ENCODE data around the gene LEUTX.
"Not testable (repeated sequence)": the region's sequence is repeated elsewhere in the genome, so short reads cannot be mapped to it uniquely, and the experiment has no call there.

The LEUTX gene, protein sequence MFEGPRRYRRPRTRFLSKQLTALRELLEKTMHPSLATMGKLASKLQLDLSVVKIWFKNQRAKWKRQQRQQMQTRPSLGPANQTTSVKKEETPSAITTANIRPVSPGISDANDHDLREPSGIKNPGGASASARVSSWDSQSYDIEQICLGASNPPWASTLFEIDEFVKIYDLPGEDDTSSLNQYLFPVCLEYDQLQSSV

DNA sequence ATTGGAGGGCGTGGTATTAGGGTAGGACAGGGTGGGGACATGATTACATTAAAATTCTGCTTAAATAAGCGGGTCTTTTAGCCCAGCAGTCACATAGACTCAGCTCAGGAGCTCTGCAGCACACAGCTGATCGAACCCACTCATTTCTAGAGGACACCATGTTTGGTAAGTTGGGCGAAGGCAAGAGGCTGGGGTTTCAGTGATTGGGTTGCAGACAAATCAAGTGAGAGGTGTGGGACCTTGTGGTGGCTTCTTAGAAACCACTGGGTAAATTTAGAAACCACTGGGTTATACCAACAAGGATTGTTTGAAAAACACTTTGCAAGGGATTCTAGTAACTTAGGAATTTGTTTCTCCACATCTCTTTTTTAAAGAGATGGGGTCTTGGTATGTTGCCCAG is at the start of gene LEUTX:
TSS of gene LEUTX (plus strand) at position 92 of the 400 bp plus-strand sequence. CDS start at position 159, 67 bp downstream.
- no peak for DNase-seq (ENCODE audit: low read depth)

DNA sequence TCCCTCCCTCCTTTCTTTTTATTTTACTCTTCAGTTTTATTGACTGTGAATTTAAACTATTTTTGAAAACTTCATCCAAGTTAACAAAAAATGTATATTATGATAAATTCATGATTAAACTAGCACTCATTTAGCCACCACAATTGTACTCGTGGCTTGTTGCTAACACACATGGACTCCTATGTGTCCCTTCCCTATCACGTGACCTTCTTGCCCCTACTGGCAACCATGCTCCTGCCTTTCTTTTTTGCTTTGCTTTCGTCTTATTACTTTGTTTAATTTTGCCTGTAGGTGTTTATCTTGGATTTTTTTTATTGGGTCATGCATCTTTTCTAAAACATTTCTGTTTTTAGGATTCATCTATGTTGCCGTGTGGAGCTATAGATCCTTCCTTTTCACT is 49.1 kb upstream of the LEUTX start:
- DNase-seq (ENCODE audit: low read depth), result no peak

DNA sequence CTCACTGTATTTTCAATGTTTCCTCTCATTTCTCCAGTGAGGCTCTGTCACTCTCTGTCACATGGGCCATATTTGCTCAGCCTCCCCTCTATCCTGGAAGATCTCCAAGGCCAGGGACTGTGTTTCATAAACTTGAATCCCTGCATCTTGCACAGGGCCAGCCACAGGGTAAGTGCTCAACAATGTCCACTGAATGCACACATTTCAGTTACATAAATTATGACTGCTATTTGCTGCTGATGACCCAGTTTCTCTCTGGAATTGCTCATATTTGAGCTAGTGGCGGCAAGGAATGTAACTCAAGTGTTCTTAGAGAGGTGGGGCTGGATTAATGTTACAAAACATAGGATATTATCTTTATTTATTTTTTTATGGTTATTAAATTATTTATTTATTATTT is 47.0 kb upstream of the LEUTX start:
- DNase-seq (ENCODE audit: low read depth), result no peak

DNA sequence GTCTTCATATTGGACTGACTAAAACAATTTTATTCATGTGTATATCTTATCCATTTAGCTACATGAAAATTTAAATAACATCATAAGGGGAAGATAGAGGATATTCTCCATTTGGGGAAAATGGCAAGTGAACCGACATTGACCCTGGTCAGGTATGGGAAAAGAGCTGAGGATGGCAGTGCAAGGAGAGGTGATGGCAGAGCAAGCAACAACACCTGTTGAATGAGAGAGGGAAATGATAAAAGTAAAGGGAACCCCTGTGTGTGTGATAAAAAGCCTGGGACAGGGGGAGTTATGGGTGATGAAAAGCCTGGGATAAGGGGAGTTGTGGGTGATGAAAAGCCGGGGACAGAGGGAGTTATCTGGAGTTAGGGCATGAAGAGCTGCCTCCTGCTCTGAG is 44.8 kb upstream of the LEUTX start:
- DNase-seq (ENCODE audit: low read depth), result no peak

DNA sequence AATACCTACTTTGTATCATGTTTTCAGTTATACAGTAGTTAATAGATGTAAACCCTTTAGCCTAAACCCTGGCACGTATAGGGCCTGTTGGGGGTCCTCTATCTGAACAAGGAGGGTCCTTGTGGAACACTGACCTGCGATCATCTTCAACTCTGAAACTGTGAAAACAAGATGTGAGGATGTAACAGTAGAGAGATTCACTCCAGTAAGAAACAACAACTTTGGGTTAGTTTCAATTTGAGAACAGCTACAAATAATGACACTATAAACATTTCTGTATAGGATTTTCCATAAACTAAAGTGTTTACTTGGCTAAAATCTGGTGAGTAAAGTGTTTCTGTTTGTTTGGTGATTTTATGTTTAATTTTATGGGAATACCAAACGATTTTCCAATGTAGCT is 43.0 kb upstream of the LEUTX start:
- DNase-seq (ENCODE audit: low read depth), result no peak

DNA sequence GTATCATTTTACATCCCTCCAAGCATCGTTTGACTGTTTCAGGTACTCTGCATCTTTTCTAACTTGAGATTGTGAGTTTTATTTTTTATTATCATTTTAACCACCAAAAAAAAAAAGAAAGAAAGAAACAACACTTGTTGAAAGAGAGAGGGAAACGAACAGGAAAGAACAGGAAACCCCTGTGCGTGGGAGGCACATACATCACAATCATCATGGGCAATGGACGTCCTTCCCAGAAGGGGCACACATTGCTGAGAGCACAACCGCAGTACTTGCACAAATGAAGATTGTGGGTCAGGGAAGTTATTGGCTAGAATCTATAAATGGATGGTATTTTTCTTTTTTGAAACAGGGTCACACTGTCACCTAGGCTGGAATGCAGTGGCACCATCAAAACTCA is 42.6 kb upstream of the LEUTX start:
- DNase-seq (ENCODE audit: low read depth), result no peak

DNA sequence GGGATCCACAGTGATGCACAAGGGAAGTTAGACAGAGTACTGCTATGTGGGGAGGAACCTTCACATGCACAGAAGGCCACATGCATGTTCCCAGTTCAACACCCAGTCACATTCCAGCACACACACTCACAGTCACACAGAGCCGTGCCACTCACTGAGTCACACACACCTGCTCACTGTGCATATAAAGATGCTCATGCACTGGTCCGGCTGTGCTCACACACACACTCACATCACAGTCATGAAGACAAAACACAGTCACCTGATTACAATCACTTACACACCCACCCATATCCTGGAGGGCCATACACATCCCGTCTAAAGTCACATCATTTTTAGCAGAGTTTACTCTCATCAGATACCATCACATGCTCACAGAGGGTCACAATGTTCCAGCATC is 41.3 kb upstream of the LEUTX start:
- DNase-seq (ENCODE audit: low read depth), result no peak

DNA sequence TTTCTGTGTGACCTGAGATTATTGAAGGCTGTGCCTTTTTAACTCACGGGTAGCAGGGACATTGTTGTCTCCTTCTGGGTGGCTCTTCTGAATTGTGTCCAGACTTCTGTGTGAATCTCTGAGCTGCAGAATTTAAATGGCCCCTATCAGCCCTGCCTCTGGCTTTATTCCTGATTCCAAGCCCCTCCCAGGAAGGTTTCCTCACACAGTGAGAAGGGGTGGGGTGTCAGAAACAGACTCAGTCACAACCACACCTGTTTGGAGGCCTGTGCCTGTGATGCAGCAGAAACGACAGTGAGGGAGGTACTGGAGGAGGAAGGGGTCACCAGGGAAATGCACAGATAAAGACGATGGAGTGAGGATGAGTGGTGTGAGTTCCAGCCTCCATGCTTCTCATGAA is 40.8 kb upstream of the LEUTX start, which contains the start of gene CLC:
TSS of gene CLC (minus strand) at position 139 of the 400 bp plus-strand sequence. CDS start at position 62, 77 bp downstream.
- DNase-seq (ENCODE audit: low read depth), result no peak

DNA sequence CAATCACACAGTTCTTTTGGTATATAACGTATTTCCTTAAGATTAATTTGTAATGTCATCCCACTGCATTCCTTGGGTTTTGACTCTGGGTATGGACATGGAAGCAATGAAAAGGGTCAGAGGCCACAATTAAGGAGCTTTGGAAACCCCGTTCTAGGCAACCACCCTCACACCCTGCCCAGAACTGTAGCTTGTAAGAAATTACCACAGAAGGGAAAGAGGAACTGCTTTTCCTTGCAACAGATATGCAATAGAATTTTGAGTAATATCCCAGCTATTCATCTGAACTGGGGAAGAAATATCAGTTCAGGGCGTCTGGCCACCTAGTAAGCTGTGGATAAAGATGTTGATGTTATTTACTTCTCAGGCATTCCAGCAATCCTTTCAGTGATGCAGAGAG is 39.8 kb upstream of the LEUTX start:
- no peak for DNase-seq (ENCODE audit: low read depth)

DNA sequence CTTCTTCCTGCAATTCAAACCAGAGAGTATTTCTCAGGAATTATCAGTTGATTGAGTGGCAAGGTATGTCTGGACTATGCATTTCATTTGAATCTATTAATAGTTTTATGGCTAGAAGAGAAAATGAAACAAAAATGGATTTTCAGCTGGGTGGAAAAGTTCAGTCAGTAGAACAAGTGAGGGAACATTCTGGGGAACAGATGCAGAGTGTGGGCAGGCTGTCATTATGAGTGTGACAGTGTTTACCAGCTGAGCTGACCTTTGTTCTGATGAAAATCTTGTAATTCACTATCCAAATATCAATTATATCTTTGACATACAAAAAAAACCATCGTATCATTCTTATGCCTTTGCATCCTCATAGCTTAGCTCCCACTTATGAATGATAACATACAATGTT is 38.3 kb upstream of the LEUTX start:
- DNase-seq (ENCODE audit: low read depth), result no peak

DNA sequence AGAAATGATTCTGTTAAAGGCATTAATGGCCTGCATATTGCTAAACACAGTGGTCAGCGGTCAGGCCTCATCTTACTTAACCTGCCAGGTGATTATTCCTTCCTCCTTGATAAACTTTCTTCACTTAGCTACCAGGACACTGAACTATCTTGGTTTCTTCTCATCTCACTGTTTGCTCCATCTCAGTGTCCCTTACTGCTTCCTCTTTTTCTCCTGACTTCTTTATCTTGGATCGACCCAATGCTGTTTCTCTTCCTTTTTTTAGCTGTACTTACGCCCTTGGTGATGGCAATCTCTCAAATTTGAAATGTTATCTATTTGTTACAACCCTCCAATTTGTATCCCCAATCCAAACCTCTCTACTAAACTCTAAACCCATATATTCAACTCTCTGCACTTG is 33.0 kb upstream of the LEUTX start:
- DNase-seq (ENCODE audit: low read depth), result no peak

DNA sequence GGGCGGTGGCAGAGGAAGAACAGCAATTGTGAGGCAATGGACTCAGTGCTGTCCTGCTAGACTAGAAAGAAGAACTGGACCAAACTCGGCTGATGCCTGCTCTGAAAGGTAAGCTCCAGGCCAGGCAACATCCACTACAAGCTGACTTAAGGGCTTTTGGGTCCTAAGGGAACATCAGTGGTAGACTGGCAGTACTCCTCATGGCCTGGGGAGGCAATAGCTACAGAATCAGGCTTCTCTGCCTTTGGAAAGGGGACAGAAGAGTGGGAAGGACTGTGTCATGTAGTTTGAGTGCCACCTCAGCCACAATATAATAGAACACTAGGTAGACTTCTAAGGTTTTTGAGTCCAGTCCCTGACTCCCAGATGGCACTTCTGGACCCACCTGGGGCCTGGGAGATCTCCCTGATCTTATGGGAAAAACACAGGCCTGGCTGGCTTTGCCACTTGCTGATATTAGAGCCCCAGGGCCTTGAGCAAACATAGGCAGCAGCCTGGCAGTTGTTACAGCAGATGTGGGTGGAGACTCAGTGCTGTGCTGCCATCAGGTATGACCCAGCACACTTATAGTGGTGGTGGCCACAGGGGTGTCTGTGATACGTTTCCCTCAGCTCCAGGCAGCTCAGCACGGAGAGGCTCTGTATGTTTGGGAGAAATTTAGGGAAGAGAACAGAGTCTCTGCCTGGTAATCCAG is 31.7 kb upstream of the LEUTX start:
- no peak for DNase-seq (ENCODE audit: low read depth)

DNA sequence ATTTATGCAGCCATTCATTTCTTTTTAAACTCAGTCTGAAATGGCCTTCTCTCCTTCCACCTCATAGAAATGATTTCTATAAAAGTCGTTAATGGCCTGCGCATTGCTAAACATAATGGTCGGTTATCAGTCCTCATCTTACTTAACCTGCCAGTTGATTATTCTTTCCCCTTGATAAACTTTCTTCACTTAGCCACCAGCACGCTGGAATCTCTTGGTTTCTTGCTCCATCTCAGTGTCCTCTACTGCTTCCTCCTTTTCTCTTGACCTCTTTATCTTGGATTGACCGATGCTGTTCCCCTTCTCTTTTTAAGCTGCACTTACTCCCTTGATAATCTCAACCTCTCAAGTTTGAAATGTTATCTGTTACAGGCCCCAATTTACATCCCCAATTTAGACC is 28.7 kb upstream of the LEUTX start:
- no peak for DNase-seq (ENCODE audit: low read depth)

DNA sequence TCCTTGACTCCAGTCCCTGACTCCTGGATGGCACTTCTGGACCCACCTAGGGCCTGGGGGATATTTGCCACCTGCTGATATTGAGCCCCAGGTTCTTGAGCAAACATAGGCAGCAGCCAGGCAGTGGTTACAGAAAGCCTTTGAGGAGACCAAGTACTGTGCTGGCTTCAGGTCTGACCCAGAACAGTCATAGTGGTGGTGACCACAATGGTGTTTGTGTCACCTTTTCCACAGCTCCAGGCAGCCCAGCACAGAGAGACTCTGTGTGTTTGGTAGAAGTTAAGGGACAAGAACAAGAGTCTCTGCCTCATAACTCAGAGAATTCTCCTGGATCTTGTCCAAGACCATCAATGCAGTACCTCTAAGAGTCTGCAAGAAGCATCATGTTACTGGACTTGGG is 26.3 kb upstream of the LEUTX start:
- no peak for DNase-seq (ENCODE audit: low read depth)

DNA sequence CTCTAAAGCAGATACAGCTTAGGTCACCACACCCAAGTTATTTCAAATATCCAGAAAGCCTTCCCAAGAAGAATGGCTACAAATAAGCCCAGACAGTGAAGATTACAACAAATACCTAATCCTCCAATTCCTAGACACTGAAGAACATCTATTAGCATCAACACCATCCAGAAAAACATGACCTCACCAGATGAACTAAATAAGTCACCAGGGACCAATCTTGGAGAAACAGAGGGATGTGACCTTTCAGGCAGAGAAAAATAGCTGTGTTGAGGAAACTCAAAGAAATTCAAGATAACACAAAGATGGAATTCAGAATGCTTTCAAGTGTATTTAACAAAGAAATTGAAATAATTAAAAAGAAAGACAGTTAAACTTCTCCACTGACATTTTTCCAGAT is 25.9 kb upstream of the LEUTX start:
- no peak for DNase-seq (ENCODE audit: low read depth)

DNA sequence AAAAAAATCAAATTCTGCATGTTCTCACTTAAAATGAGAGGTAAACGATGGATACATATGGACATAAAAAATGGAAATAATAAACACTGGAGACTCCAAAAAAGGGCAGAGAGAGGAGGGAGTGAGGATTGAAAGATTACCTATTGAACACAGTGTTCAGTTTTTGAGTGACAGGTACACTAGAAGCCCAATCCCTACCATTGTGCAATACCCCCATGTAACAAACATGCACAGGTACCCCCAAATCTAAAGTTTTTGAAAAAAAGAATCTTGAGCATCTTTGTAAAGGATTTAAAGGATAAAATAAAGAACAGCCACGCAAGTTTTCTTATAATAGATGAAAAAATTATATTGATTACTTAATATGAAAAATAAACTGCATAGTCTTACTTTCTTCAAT is 24.1 kb upstream of the LEUTX start:
- DNase-seq (ENCODE audit: low read depth), result no peak

DNA sequence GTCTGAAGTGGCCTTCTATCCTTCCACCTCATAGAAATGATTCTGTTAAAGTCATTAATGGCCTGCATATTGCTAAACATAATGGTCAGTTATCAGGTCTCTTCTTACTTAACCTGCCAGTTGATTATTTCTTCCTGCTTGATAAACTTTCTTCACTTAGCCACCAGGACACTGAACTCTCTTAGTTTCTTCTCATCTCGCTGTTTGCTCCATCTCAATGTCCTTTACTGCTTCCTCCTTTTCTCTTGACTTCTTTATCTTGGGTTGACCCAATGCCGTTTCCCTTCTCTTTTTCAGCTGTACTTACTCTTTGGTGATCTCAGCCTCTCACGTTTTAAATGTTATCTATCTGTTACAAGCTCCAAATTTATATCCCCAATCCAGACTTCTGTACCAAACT is 23.7 kb upstream of the LEUTX start:
- DNase-seq (ENCODE audit: low read depth), result no peak

DNA sequence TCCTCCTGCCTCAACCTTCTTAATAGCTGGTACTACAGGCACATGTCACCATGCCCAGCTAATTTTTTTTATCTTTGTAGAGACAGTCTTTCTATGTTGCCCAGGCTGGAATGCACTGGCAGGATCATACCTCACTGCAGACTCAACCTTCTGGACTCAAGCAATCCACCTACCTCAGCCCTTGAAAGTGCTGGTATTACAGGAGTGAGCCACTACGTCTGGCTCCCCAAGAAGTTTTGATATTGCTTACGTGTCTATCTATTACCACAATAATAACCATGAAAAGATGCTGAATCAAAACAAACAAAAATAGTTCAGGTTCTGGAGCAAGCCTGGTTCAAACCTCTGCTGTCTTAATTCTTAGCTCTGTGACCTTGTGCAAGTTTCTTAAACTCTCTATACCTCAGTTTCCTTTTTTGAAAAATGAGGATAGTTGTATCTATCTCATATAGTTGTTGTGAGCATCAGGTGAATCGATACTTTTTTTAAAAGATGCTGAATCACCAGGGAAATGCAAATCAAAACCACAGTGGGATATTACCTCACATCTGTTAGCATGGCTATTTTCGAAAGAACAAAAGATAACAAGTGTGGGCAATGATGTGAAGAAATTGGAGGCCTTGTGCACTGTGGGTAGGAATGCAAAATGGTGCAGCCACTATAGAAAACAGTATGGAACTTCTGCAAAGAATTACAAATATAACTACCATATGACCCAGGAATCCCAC is 19.0 kb upstream of the LEUTX start:
- no peak for DNase-seq (ENCODE audit: low read depth)

DNA sequence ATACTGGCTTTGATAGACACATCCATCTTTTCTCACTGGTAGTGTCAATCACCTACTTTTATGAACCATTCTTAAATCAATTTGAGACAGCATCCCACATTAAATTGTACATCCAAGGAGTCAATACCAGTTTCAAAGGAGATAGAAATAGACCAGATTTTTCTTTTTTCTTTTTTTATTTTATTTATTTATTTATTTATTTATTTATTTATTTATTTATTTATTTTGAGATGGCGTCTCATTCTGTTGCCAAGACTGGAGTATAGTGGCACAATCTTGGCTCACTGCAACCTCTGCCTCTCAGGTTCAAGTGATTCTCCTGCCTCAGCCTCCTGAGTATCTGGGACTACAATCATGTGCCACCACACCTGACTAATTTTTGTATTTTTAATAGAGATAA is 16.8 kb upstream of the LEUTX start:
- not testable (repeated sequence) for DNase-seq (ENCODE audit: low read depth)

DNA sequence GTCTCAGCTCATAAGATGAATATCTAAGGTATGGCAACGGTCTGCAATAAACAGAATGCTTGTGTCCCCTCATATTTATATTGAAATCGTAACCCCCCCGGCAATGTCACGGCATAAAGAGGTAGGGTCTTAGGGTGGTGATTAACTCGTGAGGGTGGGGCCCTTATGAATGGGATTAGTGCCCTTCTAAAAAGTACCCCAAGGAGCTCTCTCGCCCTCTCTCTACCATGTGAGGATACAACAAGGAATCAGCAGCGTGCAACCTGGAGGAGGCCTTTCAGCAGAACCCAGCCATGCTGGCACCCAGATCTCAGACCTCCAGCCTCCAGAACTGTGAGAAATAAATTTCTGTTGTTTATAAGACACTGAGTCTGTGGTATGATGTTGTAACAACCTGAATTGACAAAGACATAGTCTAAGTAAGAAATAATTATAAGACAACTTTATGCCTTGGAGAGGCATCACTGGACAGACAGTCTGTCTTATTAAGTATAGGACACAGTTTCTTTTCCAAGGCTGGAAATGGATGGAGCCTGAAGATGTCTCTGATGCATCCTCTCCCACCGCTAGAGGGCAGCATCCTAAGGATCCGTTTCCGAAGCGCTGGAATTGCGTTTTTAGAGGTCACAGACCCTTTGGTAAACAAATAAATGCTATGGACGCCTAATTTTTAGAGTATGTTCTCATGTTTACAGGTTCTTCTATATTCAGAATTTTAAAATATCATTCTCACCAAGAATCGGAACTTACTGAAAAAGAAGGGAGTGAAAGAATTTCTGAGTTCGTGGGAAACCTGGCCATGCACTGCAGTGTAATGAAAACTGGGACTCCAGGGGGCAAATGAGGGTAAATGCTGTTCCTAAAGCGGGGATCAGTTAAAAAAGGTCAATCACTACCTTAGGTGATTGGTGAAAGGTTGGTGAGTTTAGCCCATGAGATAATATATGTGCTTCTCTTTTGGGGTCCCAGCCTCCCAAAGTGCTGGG is 13.3 kb upstream of the LEUTX start:
- peak; percentile 67 for DNase-seq (ENCODE audit: low read depth)

DNA sequence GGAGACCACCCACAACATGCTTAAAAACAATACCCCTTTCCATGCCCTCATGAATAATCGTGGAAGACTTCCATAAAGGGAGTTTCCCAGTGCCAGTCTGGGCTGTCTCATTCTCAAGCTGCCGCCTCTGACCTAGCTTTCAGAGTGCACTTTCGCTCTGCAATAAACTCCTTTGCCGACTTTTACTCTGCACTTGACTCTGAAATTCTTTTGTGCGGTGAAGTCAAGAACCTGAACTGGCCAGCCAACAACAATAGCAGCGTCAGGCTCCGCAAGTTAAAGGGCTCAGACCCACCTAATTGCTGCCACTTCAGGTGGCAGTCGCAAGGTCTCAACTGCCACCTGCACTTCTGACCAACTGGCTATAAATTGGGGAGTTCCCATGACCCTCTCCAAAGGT is 10.3 kb upstream of the LEUTX start:
- no peak for DNase-seq (ENCODE audit: low read depth)

DNA sequence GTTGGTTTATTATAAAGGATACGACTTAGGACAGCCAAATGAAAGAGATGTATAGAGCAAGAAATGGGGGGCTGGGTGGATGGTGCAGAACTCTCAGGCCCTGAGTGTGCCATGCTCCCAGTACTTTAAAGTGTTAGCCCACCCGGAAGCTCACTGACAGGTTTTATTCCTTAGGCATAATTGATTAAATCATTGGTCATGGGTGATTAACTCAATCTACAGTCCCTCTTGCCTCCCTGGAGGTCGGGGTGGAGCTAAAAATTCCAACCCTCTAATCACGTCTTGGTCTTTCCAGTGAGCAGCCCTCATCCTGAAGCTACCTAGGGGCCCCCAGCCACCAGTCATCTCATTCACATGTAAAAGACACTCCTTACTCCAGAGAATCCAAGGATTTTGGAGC is 9.9 kb upstream of the LEUTX start:
- DNase-seq (ENCODE audit: low read depth), result no peak
